Left lung (tissue), 10 donors: Measurements from ENCODE around the gene SND1. TPM values are rescaled to one million over a fixed set of nuclear protein-coding genes. Genes with fewer than 3 reads are reported as not detected.

Experiments
- ATAC-seq: fragments of 200-7000 bp; cut with Tn5 transposase; one replicate; pipeline ENCODE4 v1.9.1; 2020; ENCODE audit warnings: moderate library complexity
- DNase-seq, 4 donors: peaks; one replicate each; pipeline ENCODE4 v3.0.0-alpha.2; 2013 to 2020
- H3K27ac ChIP-seq, 2 donors: fragments of 200-600 bp; sonication (generic) in 1 of 2; one replicate each; pipeline versions ENCODE4 v1.5.0 to v1.8.0; 2020 to 2021
- H3K27me3 ChIP-seq, 2 donors: fragments of 200-600 bp; sonication (generic) in 1 of 2; one replicate each; pipeline versions ENCODE4 v1.5.0 to v1.8.0; 2020 to 2021
- H3K36me3 ChIP-seq, 2 donors: fragments of 200-600 bp; sonication (generic) in 1 of 2; one replicate each; pipeline versions ENCODE4 v1.5.0 to v1.8.0; 2020 to 2021
- H3K4me1 ChIP-seq, 2 donors: fragments of 200-600 bp; one replicate each; pipeline ENCODE4 v1.8.0; 2021
- H3K4me3 ChIP-seq, 2 donors: fragments of 200-600 bp; sonication (generic) in 1 of 2; one replicate each; pipeline versions ENCODE4 v1.5.0 to v1.8.0; 2020 to 2021; ENCODE audit warnings: mild to moderate bottlenecking in 1 of 2
- H3K9me3 ChIP-seq, 2 donors: fragments of 200-600 bp; sonication (generic) in 1 of 2; one replicate each; pipeline versions ENCODE4 v1.5.0 to v1.8.0; 2020 to 2021
- intact Hi-C, 2 donors: fragments of 100-400 bp; cut with DNase I; formaldehyde crosslinking; loops; one replicate each; pipeline versions ENCODE4 v1.11.2 to v1.14.2; 2022
- polyA plus RNA-seq, 6 donors: library from polyadenylated mRNA; unstranded; fragments of 120-200 nt; gene quantifications; one replicate each; pipeline ENCODE4 v1.2.1, GENCODE V29; 2013; ENCODE audit not compliant: insufficient read length in 6 of 6
- total RNA-seq, 2 donors: library from RNA; stranded (reverse); fragmentation: NEBNext Ultra II Directional; extraction: Animal tissue kit (Norgen Biotek cat#: 25700); gene quantifications; one replicate each; pipeline ENCODE4 v1.2.1, GENCODE V29; 2021
- TF ChIP-seq, protein P1 (sequence below), 2 donors: fragments of 200-600 bp; sonication (generic) in 1 of 2; IDR thresholded peaks; one replicate each; pipeline versions ENCODE4 v1.5.0 to v1.8.0; 2021; ENCODE audit warnings: antibody characterized with exemption in 2 of 2
- donor health status: DM: no; HTN: yes; CAD: no.
- donor health status: DM: no; HTN: no; CAD: no.

Gene SND1
- total and polyA plus RNA-seq, 8 donors: 141 to 229 (median 156) TPM

DNA sequence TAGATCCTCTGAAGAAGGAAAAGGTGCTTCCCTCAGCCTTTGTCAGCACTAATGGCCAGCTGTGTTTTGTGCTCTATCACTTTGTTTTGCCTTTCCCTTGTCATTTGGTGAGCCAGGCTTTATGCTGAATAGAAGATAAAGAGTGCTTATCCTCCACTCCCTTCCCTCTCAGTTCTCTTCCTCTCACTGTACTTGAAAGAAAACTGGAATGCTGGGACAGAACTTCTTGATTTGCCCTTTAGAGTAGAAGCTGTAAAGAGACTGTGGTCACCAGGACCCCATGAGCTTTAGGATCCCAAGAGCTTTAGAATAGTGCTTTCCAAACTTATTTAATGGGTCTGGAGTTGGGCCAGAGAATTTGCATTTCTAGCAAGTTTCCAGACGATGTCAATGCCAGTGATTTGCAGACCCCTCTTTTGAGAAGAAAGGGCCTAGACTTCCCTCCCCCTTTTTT lies 297.8 kb downstream of the SND1 start:
- Histone ChIP-seq H3K4me1 (peaks cover 14 to 31% of the 10 kb centered on the region in 2 donors), H3K4me3 (no peak overlapping the region), H3K36me3 (no peaks in the 10 kb centered on the region), H3K27ac (no peak overlapping the region), H3K27me3 (no peaks in the 10 kb centered on the region), H3K9me3 (no peaks in the 10 kb centered on the region)
- TF ChIP-seq, protein P1, sequence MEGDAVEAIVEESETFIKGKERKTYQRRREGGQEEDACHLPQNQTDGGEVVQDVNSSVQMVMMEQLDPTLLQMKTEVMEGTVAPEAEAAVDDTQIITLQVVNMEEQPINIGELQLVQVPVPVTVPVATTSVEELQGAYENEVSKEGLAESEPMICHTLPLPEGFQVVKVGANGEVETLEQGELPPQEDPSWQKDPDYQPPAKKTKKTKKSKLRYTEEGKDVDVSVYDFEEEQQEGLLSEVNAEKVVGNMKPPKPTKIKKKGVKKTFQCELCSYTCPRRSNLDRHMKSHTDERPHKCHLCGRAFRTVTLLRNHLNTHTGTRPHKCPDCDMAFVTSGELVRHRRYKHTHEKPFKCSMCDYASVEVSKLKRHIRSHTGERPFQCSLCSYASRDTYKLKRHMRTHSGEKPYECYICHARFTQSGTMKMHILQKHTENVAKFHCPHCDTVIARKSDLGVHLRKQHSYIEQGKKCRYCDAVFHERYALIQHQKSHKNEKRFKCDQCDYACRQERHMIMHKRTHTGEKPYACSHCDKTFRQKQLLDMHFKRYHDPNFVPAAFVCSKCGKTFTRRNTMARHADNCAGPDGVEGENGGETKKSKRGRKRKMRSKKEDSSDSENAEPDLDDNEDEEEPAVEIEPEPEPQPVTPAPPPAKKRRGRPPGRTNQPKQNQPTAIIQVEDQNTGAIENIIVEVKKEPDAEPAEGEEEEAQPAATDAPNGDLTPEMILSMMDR (IDR thresholded peaks at IDR 0.05): no peak
- intact Hi-C loops: no loop called here
- ATAC-seq: peak; percentile 38
- peak in 2 of 4 donors; percentile 59 to 73 for DNase-seq

DNA sequence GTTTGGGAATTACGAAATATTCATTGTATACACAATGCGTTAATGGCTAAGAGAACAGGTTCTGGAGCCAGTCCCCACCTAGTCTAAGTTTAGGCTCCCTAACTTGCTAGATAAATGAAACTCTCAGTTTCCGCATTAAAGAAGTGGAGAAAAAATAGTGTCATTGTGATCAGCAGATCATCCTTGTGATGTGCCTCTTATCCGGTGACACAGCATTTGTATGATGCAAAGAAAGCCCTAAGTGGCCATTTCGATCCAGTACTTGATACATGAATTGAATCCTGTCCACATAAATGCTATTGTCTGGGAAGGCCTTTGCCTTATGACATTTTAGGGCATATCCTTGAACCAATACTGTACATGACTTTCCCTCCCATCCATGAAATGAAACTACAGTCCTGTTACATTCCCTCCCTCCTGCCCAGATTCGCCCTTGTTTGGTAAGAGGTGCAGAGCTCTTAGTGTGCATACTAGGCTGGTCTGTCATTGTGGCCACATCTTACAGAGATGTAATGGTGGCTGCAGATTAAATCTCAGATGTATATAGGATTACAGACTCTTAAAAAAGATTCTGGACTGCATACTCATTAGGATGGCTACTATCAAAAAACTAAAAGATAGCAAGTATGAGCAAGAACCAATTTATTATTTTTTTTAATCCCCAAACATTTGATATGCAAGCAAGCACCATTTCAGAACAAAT lies 298.4 kb downstream of the SND1 start:
- Histone ChIP-seq H3K27me3 (no peaks in the 10 kb centered on the region), H3K36me3 (no peaks in the 10 kb centered on the region), H3K9me3 (no peaks in the 10 kb centered on the region), H3K27ac (no peak overlapping the region), H3K4me1 (peaks cover 14 to 34% of the 10 kb centered on the region in 2 donors), H3K4me3 (no peak overlapping the region)
- TF ChIP-seq, protein P1 (IDR thresholded peaks at IDR 0.05): no peak
- ATAC-seq: peak; percentile 41
- intact Hi-C loops: no loop called here
- DNase-seq: no peak

GRCh38 chr7:127953423-127954356 lies 301.7 kb downstream of the SND1 start:
- TF ChIP-seq, protein P1 (IDR thresholded peaks at IDR 0.05): no peak
- ATAC-seq: peak; percentile 42

DNA sequence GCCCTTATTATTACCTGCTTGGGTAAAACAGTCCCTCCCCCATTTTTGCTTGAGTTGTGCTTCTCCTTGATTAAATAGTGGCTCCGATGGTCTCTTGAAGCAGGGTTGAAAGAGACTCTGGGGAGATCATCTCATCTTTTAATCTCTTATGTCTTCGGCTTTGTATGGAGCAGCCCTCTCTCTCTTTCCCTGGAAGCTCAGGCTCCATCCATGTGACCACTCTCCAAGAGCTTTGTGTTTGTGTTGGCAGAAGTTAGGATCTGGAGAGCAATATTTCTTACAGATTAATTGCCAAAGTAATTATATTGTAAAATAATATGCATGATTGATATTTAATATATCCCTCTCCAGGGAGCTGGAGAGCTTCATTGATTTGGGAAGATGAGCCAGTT lies 302.4 kb downstream of the SND1 start:
- intact Hi-C loops: no loop called here
- TF ChIP-seq, protein P1 (IDR thresholded peaks at IDR 0.05): no peak
- no peak for DNase-seq
- Histone ChIP-seq H3K27me3 (no peaks in the 10 kb centered on the region), H3K4me3 (no peak overlapping the region), H3K9me3 (no peaks in the 10 kb centered on the region), H3K36me3 (peaks cover 0 to 7% of the 10 kb centered on the region in 2 donors), H3K27ac (no peak overlapping the region), H3K4me1 (peaks cover 11 to 34% of the 10 kb centered on the region in 2 donors)
- ATAC-seq: peak; percentile 54

More at GRCh38 chr7:127953423-127954356, 301.7 kb downstream of the SND1 start:
- Histone ChIP-seq H3K27ac (no peak overlapping the region), H3K4me3 (no peak overlapping the region), H3K36me3 (peaks cover 0 to 7% of the 10 kb centered on the region in 2 donors), H3K9me3 (no peaks in the 10 kb centered on the region), H3K4me1 (peaks cover 14 to 34% of the 10 kb centered on the region in 2 donors), H3K27me3 (no peaks in the 10 kb centered on the region)
- DNase-seq: no peak
- intact Hi-C loops: no loop called here

DNA sequence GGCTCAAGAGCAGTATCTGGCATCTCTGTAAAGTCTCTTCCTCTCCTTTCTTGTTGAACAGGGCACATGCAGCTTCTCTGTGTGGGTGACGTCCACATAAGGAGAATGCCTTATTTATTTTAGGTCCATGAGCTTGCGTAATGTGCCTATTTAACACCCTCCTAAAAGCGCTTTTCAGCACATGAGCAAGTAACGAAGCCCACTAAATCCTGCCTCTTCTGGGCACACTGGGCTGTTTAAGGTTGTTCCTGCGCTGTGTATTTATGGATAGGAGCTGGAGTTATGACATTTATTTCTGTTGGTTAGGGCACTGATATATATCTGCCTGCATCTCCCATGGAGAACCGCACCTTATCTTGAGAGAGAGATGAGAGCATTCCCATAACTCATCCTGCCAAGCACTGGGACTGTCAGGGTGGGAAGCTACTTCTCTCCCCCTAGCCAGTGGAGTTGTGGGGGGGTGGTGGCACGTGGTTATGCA lies 303.1 kb downstream of the SND1 start:
- intact Hi-C loops: no loop called here
- TF ChIP-seq, protein P1 (IDR thresholded peaks at IDR 0.05): no peak
- H3K9me3 ChIP-seq: no peaks in the 10 kb centered on the region
- no peaks in the 10 kb centered on the region for H3K27me3 ChIP-seq
- ATAC-seq (peak; percentile 35), DNase-seq (no peak)
- no peak overlapping the region for H3K4me3 ChIP-seq
- H3K36me3 ChIP-seq: peaks cover 0 to 7% of the 10 kb centered on the region in 2 donors
- H3K27ac ChIP-seq: no peak overlapping the region
- peaks cover 3 to 34% of the 10 kb centered on the region in 2 donors for H3K4me1 ChIP-seq
